Measurements from ENCODE around the gene ASCC3. TPM values are rescaled to one million over a fixed set of nuclear protein-coding genes. Genes with fewer than 3 reads are reported as not detected.

Gene ASCC3
- total RNA-seq, 1 donor from 2014 or later = 42.0 TPM

DNA sequence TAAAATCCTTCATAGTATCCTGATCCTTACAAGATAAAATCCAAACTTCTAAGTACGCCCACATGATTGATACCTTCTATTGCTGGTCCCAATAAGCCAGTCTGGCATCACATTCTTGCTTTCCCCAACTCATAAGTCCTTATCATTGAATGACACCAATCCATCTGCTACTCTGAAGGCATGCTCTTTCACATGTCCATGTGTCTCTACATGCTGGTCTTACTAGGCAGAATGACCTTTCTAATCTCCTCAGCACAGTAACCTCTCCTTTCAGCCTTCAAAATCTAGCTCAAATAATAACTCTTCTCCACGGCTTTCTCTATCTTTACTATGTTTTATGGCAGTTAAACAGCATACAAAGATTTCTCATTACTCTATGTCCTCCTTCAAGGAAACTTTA is 71.1 kb downstream of the ASCC3 start:
- Mint-ChIP-seq H3K4me3 (ENCODE audit: unreplicated experiment) (no peak overlapping the region), H3K36me3 (ENCODE audit: unreplicated experiment) (peaks cover 7% of the 10 kb centered on the region), H3K27ac (ENCODE audit: unreplicated experiment) (no peak overlapping the region), H3K9me3 (ENCODE audit: unreplicated experiment) (peaks cover 5% of the 10 kb centered on the region), H3K4me1 (ENCODE audit: unreplicated experiment) (peaks cover 5% of the 10 kb centered on the region), H3K27me3 (ENCODE audit: unreplicated experiment) (no peaks in the 10 kb centered on the region)
- TF ChIP-seq, protein P1, sequence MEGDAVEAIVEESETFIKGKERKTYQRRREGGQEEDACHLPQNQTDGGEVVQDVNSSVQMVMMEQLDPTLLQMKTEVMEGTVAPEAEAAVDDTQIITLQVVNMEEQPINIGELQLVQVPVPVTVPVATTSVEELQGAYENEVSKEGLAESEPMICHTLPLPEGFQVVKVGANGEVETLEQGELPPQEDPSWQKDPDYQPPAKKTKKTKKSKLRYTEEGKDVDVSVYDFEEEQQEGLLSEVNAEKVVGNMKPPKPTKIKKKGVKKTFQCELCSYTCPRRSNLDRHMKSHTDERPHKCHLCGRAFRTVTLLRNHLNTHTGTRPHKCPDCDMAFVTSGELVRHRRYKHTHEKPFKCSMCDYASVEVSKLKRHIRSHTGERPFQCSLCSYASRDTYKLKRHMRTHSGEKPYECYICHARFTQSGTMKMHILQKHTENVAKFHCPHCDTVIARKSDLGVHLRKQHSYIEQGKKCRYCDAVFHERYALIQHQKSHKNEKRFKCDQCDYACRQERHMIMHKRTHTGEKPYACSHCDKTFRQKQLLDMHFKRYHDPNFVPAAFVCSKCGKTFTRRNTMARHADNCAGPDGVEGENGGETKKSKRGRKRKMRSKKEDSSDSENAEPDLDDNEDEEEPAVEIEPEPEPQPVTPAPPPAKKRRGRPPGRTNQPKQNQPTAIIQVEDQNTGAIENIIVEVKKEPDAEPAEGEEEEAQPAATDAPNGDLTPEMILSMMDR (IDR thresholded peaks at IDR 0.05) = no peak
- DNase-seq (ENCODE audit: extremely low spot score, unreplicated experiment) = no peak

DNA sequence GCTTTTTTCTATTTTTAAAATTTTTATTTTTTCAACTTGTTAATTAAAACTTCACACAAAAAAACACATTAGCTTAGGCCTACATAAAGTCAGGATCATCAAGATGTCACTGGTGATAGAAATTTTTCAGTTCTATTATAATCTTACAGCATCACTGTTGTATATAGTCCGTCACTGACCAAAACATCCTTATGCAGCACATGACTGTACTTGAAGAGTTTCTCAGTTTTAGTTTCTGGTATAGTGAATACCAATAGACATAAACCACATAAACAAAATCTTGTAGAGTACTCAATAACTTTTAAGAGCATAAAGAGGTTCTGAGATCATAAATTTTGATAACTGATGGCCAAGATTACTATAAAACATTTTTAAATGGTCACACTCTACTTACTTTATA is 71.8 kb downstream of the ASCC3 start:
- Mint-ChIP-seq H3K4me3 (ENCODE audit: unreplicated experiment) (no peak overlapping the region), H3K36me3 (ENCODE audit: unreplicated experiment) (peaks cover 12% of the 10 kb centered on the region), H3K27ac (ENCODE audit: unreplicated experiment) (no peak overlapping the region), H3K27me3 (ENCODE audit: unreplicated experiment) (no peaks in the 10 kb centered on the region), H3K4me1 (ENCODE audit: unreplicated experiment) (peaks cover 2% of the 10 kb centered on the region), H3K9me3 (ENCODE audit: unreplicated experiment) (no peaks in the 10 kb centered on the region)
- TF ChIP-seq, protein P1 (IDR thresholded peaks at IDR 0.05) = no peak
- no peak for DNase-seq (ENCODE audit: extremely low spot score, unreplicated experiment)

DNA sequence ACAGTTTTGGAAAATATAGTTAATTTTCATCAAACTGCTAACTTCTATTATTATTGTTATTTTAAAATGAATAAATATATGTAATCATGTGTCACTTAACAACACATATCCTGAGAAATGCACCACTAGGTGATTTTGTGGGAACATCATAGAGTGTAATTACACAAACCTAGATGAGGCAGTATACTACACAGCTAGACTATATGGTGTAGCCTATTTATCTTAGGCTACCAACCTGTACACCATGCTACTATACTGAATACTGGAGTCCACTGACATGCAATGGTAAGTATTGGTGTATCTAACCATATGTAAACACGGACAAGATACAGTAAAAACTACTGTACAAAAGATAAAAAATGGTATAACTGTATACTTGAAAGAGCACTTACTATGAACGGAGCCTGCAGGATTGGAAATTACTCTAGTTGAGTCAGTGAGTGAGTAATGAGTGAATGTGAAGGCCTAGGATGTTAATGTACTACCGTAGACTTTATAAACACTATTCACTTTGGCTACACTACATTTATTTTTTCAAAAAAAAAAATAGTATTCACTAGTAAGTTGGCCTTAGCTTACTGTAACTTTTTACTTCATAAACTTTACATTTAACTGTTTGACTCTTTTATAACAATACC is 72.4 kb downstream of the ASCC3 start:
- H3K4me3 Mint-ChIP-seq (ENCODE audit: unreplicated experiment) = no peak overlapping the region
- H3K27ac Mint-ChIP-seq (ENCODE audit: unreplicated experiment) = no peak overlapping the region
- H3K27me3 Mint-ChIP-seq (ENCODE audit: unreplicated experiment) = no peaks in the 10 kb centered on the region
- TF ChIP-seq, protein P1 (IDR thresholded peaks at IDR 0.05) = no peak
- H3K36me3 Mint-ChIP-seq (ENCODE audit: unreplicated experiment) = peaks cover 14% of the 10 kb centered on the region
- peaks cover 2% of the 10 kb centered on the region for H3K4me1 Mint-ChIP-seq (ENCODE audit: unreplicated experiment)
- no peaks in the 10 kb centered on the region for H3K9me3 Mint-ChIP-seq (ENCODE audit: unreplicated experiment)
- no peak for DNase-seq (ENCODE audit: extremely low spot score, unreplicated experiment)

DNA sequence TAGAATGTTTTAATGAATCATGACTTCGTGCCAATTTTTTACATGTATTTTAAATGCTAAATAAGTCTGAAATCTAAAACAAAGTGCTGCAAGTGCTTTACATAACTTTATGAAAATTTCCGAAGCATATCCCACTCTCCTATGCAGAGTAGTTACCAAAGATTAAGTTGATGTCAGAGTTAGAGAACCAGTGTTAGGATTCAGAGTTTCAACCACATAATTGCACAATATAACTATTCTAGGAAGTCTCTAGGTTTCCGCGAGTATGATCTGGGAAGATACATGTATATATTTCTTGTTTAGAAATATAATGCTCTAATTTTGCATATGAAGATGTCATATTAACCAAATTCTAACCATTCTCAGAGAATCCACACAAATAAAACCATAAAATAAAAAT is 74.8 kb downstream of the ASCC3 start:
- Mint-ChIP-seq H3K4me3 (ENCODE audit: unreplicated experiment) (no peak overlapping the region), H3K36me3 (ENCODE audit: unreplicated experiment) (peaks cover 9% of the 10 kb centered on the region), H3K4me1 (ENCODE audit: unreplicated experiment) (peaks cover 2% of the 10 kb centered on the region), H3K27me3 (ENCODE audit: unreplicated experiment) (no peaks in the 10 kb centered on the region), H3K9me3 (ENCODE audit: unreplicated experiment) (no peaks in the 10 kb centered on the region), H3K27ac (ENCODE audit: unreplicated experiment) (no peak overlapping the region)
- DNase-seq (ENCODE audit: extremely low spot score, unreplicated experiment) = no peak
- TF ChIP-seq, protein P1 (IDR thresholded peaks at IDR 0.05) = no peak

DNA sequence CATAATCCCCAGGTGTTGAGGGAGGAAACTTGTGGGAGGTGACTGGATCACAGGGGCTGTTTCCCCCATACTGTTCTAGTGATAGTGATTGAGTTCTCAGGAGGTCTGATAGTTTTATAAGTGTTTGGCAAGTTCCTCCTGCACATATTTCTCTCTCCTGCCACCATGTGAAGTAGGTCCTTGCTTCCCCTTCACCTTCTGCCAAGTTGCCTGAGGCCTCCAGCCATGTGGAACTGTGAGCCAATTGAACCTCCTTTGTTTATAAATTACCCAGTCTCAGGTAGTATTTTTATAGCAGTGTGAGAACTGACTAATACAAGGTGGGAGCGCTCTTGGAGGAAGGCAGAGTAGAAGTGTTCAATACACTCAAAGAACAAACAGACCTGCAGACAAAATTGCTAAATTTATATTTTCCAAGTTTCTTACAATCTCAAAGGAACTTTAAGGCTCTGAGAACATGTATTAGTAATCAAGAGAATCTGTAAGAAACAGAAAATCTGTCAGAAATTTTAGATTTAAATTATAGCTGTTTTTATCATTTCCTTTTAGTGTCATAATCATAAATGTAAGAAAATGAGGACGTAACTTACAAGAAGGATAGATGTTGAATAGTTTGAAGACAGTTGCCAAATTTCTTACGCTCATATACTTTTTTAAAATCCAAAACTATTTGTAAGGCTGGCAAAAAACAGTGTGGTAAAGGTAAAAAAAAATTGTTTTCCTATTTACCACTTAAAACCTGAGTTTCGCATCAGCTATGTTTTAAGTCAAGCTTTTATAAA is 77.7 kb downstream of the ASCC3 start:
- Mint-ChIP-seq H3K36me3 (ENCODE audit: unreplicated experiment) (peaks cover 12% of the 10 kb centered on the region), H3K4me3 (ENCODE audit: unreplicated experiment) (no peak overlapping the region), H3K9me3 (ENCODE audit: unreplicated experiment) (no peaks in the 10 kb centered on the region), H3K4me1 (ENCODE audit: unreplicated experiment) (peaks cover 3% of the 10 kb centered on the region), H3K27ac (ENCODE audit: unreplicated experiment) (no peak overlapping the region), H3K27me3 (ENCODE audit: unreplicated experiment) (no peaks in the 10 kb centered on the region)
- no peak for DNase-seq (ENCODE audit: extremely low spot score, unreplicated experiment)
- TF ChIP-seq, protein P1 (IDR thresholded peaks at IDR 0.05) = no peak
